Stomach (tissue), 9 donors: ENCODE data around the gene TPRG1. TPM values are rescaled to one million over a fixed set of nuclear protein-coding genes. Genes with fewer than 3 reads are reported as not detected.

ENCODE experiments used
- DNase-seq, 2 donors: peaks; one replicate each; pipeline versions ENCODE4 v3.0.0 to v3.0.0-alpha.2; 2013 to 2019
- H3K27ac ChIP-seq, 5 donors: fragments of 200-600 bp in 4 of 5; sonication (generic) in 4 of 5; one replicate each; pipeline ENCODE4 v1.5.1; 2013 to 2019; ENCODE audit warnings: mild to moderate bottlenecking in 1 of 5, moderate library complexity in 1 of 5
- H3K27me3 ChIP-seq, 3 donors: fragments of 200-600 bp; sonication (generic); one replicate each; pipeline ENCODE4 v1.5.1; 2017 to 2019; ENCODE audit warnings: mixed run types in 1 of 3
- H3K36me3 ChIP-seq, 4 donors: fragments of 200-600 bp; sonication (generic); 1 replicate in 3 of 4; 2 replicates in 1 of 4; pipeline ENCODE4 v1.5.1; 2016 to 2019
- H3K4me1 ChIP-seq, 4 donors: fragments of 200-600 bp; sonication (generic); one replicate each; pipeline ENCODE4 v1.5.1; 2016 to 2019
- H3K4me3 ChIP-seq, 4 donors: fragments of 200-600 bp; sonication (generic) in 3 of 4; one replicate each; pipeline ENCODE4 v1.5.1; 2016 to 2019; ENCODE audit warnings: mild to moderate bottlenecking in 1 of 4
- H3K9me3 ChIP-seq, 4 donors: fragments of 200-600 bp; sonication (generic); one replicate each; pipeline ENCODE4 v1.5.1; 2016 to 2019
- EP300 ChIP-seq: sonication (generic); formaldehyde crosslinking; IDR thresholded peaks from one replicate; pipeline ENCODE4 v1.6.1; 2017; ENCODE audit warnings: antibody characterized with exemption
- POLR2A ChIP-seq, 4 donors: fragments of 450-650 bp; IDR thresholded peaks; one replicate each; pipeline ENCODE4 v1.6.1; 2016; ENCODE audit warnings: antibody characterized with exemption in 4 of 4, control low read depth in 2 of 4, mild to moderate bottlenecking in 1 of 4, moderate library complexity in 1 of 4
- POLR2AphosphoS5 ChIP-seq, 3 donors: sonication (generic); formaldehyde crosslinking; IDR thresholded peaks; one replicate each; pipeline ENCODE4 v1.6.1; 2016; ENCODE audit warnings: antibody characterized with exemption in 3 of 3
- WGBS, 5 donors: extraction: QIAGEN DNeasy Blood & Tissue Kit in 3 of 5; methylation state at CpG; one replicate each; pipeline versions ENCODE4 v1.1.5 to v1.1.7; 2013 to 2018; 5-methylcytosine and 5-hydroxymethylcytosine counted together
- intact Hi-C: fragments of 100-400 bp; cut with DNase I; formaldehyde crosslinking; loops from one replicate; pipeline ENCODE4 v1.15.1; 2023; ENCODE audit warnings: low total_unique reads
- polyA plus RNA-seq, 3 donors: library from polyadenylated mRNA; stranded (reverse); fragments of 200-250 nt; gene quantifications; one replicate each; pipeline ENCODE4 v1.2.3, GENCODE V29; 2013
- total RNA-seq, 5 donors: library from RNA; depleted of rRNA; stranded (reverse); fragments of >200 nt; gene quantifications; one replicate each; pipeline versions ENCODE4 v1.1.0 to v1.2.3, GENCODE V29; 2014 to 2016
- TF ChIP-seq, protein P1 (sequence below), 7 experiments: fragments of 450-650 bp in 4 of 7; fragments of 200-600 bp in 3 of 7; sonication (generic) in 3 of 7; IDR thresholded peaks; one replicate each; pipeline ENCODE4 v1.5.1; 2016 to 2019; ENCODE audit warnings: antibody characterized with exemption in 7 of 7, control low read depth in 2 of 7, mild to moderate bottlenecking in 1 of 7
- donor health status: healthy with polysubstance abuse.
- donor health status: Bipolar disorder and iron deficiency.
- donor health status: healthy.

The TPRG1 gene
- total and polyA plus RNA-seq, 8 donors, result 1.2 to 20.9 (median 3.7) TPM

DNA sequence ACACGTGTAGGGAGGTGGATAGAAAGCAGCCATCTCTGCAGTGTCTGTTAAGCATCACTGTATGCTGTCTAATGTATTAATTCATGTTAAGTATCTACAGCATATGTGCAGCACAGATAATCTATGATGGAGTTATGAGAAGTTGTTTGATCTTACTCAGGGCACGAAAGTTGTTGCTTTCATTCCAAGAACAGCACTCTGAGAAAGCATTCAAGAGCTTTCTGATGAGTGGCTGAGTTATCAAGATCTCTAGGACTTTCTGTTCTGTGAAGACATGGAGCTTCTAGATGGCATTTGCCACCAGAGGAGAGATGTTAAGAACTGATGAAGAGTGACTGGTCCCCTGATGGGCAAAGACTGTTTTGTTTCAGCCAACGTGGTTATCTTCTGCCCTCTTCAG, 22.6 kb upstream of the TPRG1 start:
- no peak overlapping the region for H3K27ac ChIP-seq
- TF ChIP-seq, protein P1, sequence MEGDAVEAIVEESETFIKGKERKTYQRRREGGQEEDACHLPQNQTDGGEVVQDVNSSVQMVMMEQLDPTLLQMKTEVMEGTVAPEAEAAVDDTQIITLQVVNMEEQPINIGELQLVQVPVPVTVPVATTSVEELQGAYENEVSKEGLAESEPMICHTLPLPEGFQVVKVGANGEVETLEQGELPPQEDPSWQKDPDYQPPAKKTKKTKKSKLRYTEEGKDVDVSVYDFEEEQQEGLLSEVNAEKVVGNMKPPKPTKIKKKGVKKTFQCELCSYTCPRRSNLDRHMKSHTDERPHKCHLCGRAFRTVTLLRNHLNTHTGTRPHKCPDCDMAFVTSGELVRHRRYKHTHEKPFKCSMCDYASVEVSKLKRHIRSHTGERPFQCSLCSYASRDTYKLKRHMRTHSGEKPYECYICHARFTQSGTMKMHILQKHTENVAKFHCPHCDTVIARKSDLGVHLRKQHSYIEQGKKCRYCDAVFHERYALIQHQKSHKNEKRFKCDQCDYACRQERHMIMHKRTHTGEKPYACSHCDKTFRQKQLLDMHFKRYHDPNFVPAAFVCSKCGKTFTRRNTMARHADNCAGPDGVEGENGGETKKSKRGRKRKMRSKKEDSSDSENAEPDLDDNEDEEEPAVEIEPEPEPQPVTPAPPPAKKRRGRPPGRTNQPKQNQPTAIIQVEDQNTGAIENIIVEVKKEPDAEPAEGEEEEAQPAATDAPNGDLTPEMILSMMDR (IDR thresholded peaks at IDR 0.05), result no peak
- TF ChIP-seq EP300, result no peak
- TF ChIP-seq POLR2AphosphoS5 (IDR thresholded peaks at IDR 0.05), result no peak
- TF ChIP-seq POLR2A (IDR thresholded peaks at IDR 0.05), result no peak
- no peaks in the 10 kb centered on the region for H3K9me3 ChIP-seq
- H3K27me3 ChIP-seq, result no peaks in the 10 kb centered on the region
- intact Hi-C loops, result loop anchor here (10.0 kb wide), 1 partner anchor 174 kb away; no protein-coding TSS in a partner anchor
- H3K4me3 ChIP-seq, result no peak overlapping the region
- H3K36me3 ChIP-seq, result no peaks in the 10 kb centered on the region
- no peak for DNase-seq
- 57 to 72% (median 63%) methylated on average over 3 of the region's 3 CpGs for WGBS, 5 donors
- H3K4me1 ChIP-seq, result peaks cover 0 to 16% (median 2%) of the 10 kb centered on the region in 4 donors

DNA sequence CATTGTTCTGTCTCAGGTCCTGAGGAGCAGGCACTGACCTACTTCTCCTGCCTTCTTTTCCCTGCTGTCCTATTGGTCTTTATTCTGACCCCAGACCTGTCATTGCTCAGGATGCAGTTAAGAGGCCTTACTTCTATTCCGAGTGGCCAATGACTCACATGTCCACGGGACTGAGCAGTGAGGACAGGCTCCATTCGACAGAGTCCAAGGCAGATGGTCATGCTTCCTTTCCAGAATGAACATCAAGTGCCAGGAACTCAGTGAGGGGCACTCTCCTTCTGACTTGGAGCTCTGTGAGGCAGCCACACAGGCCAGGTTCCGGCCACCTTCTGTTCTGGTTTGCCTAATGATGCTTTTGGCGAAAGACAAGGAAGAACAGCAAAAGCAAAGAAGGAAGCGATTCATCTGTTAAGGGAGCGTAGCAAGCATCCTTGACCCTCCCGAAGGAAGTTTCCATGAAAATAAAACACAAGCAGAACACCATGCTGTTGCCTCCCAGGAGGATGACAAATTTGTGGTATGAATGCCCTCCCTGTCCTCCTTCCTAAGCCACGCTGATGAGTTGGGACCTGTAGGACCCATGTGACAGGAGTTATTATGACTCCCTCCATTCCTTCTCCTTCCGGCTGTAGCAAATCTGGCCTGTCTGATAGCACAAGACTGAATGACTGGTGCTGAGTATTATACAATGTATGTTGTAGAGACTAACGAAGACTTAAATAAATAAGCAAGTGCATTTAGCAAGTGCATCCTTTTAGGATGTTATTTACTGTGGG, 14.4 kb upstream of the TPRG1 start:
- 85 to 94% (median 90%) methylated on average over 11 of the region's 11 CpGs for WGBS, 5 donors
- intact Hi-C loops, result no loop called here
- TF ChIP-seq POLR2A (IDR thresholded peaks at IDR 0.05), result no peak
- TF ChIP-seq, protein P1 (IDR thresholded peaks at IDR 0.05), result no peak
- no peak for TF ChIP-seq POLR2AphosphoS5 (IDR thresholded peaks at IDR 0.05)
- TF ChIP-seq EP300, result no peak

DNA sequence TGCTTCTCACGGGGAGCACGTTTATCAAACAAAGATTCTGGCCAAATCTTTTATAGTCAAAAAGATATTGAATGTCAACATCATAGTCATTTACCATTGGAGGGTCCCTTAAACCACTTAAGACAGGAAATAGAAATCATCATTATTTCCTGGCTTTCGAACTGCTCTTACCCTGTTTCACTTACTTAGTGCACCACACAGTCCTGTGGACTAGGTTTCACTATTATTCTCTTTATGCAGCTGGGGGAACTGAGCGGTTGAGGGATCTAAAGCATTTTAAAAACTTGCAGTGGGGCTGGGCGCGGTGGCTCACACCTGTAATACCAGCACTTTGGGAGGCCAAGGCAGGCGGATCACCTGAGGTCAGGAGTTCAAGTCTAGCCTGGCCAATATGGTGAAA, 13.7 kb upstream of the TPRG1 start:
- H3K9me3 ChIP-seq, result no peaks in the 10 kb centered on the region
- no peak for DNase-seq
- intact Hi-C loops, result no loop called here
- H3K27me3 ChIP-seq, result no peaks in the 10 kb centered on the region
- WGBS, 5 donors, result 81 to 89% (median 82%) methylated on average over 7 of the region's 7 CpGs
- no peaks in the 10 kb centered on the region for H3K4me1 ChIP-seq
- H3K27ac ChIP-seq, result no peak overlapping the region
- no peak overlapping the region for H3K4me3 ChIP-seq
- TF ChIP-seq POLR2A (IDR thresholded peaks at IDR 0.05), result no peak
- TF ChIP-seq POLR2AphosphoS5 (IDR thresholded peaks at IDR 0.05), result no peak
- no peak for TF ChIP-seq EP300
- TF ChIP-seq, protein P1 (IDR thresholded peaks at IDR 0.05), result no peak
- H3K36me3 ChIP-seq, result no peaks in the 10 kb centered on the region

More for the DNA sequence above, 14.4 kb upstream of the TPRG1 start:
- no peaks in the 10 kb centered on the region for H3K27me3 ChIP-seq
- no peak overlapping the region for H3K4me3 ChIP-seq
- no peaks in the 10 kb centered on the region for H3K9me3 ChIP-seq
- H3K27ac ChIP-seq, result no peak overlapping the region
- DNase-seq, result no peak
- no peaks in the 10 kb centered on the region for H3K36me3 ChIP-seq
- no peaks in the 10 kb centered on the region for H3K4me1 ChIP-seq

DNA sequence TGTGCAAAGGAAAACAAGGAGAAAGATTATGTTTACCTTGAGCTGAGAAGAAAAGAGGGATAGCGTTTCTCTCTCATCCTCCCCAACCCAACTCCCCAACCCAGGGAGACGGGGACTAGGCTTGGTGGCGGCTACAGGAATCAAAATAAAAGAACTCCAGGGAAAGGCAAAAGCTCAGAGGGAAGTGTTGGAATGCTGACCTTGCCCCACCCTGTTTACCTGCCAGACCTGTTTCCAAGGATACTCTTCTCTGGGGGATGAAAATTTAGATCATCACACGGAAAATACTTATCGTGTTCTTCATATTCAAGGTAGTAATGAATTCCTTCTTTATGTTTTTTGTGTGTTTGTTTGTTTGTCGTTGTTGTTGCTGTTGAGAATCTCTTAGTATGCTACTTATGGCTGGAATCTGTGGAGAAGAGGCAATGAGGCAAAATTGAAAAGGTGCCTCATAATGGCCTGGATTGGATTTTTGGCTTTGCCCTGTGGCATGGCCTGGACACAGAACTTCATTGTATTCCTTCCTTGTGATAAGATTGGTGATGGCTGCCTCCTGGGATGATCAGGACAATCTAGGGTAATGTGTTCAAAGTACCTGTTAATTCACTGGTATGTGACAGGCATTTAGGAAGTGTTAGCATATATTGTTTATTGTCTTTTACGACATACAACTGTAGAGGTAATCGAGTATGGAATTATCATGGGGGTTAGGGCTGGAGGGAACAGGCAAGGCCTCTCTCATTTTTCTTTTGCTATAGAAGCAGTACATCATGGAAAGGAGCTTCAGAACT, 11.1 kb upstream of the TPRG1 start:
- no peak overlapping the region for H3K4me3 ChIP-seq
- peak in 1 of 2 donors; percentile 59 for DNase-seq
- intact Hi-C loops, result no loop called here
- H3K4me1 ChIP-seq, result no peaks in the 10 kb centered on the region
- H3K27me3 ChIP-seq, result no peaks in the 10 kb centered on the region
- H3K9me3 ChIP-seq, result no peaks in the 10 kb centered on the region
- no peak overlapping the region for H3K27ac ChIP-seq
- 53 to 74% (median 61%) methylated on average over 8 of the region's 8 CpGs for WGBS, 5 donors
- no peak for TF ChIP-seq POLR2A (IDR thresholded peaks at IDR 0.05)
- TF ChIP-seq, protein P1 (IDR thresholded peaks at IDR 0.05), result no peak
- no peak for TF ChIP-seq POLR2AphosphoS5 (IDR thresholded peaks at IDR 0.05)
- TF ChIP-seq EP300, result no peak
- no peaks in the 10 kb centered on the region for H3K36me3 ChIP-seq
